Motor neuron (in vitro differentiated cells): Measurements from ENCODE around the gene TMEM178A. TPM values are rescaled to one million over a fixed set of nuclear protein-coding genes. Genes with fewer than 3 reads are reported as not detected.

Experiments used
- ATAC-seq, 8 experiments: fragments of 200-7000 bp; cut with Tn5 transposase; replicated peaks in 6 of 8; 2 replicates each; pipeline ENCODE4 v1.8.0; 2021; ENCODE audit warnings: mild to moderate bottlenecking in 8 of 8, moderate library complexity in 8 of 8
- H3K27ac ChIP-seq, 2 donors: fragments of 250-450 bp; sonication (Bioruptor Pico); 2 replicates each; pipeline ENCODE4 v1.9.0; 2021; ENCODE audit warnings: antibody characterized with exemption in 2 of 2, mild to moderate bottlenecking in 2 of 2, moderate library complexity in 1 of 2
- H3K4me1 ChIP-seq, 2 donors: fragments of 250-450 bp; sonication (Bioruptor Pico); replicated peaks in 1 of 2; 2 replicates each; pipeline ENCODE4 v1.6.1; 2021; ENCODE audit warnings: antibody characterized with exemption in 2 of 2, mild to moderate bottlenecking in 2 of 2, moderate library complexity in 1 of 2
- H3K4me3 ChIP-seq, 5 donors: fragments of 250-450 bp; sonication (Bioruptor Pico); 2 replicates each; pipeline ENCODE4 v1.9.0; 2021; ENCODE audit warnings: antibody characterized with exemption in 5 of 5, mild to moderate bottlenecking in 5 of 5, moderate library complexity in 4 of 5
- WGBS, 10 experiments: fragments of 450-650 bp; shearing (Covaris generic); methylation state at CpG; one replicate each; pipeline ENCODE4 v1.0.0; 2022; 5-methylcytosine and 5-hydroxymethylcytosine counted together
- in situ Hi-C, 9 experiments: fragments of 400-800 bp; cut with MboI; loops; one replicate each; pipeline ENCODE4 v1.15.0; 2021; ENCODE audit warnings: low sequenced_read_pairs in 9 of 9, low pct_unique_long_range_greater_than_20kb in 2 of 9; ENCODE audit not compliant: unreplicated experiment in 9 of 9
- total RNA-seq, 8 experiments: library from RNA; unstranded; fragments of 300-600 nt; gene quantifications; 2 replicates each; pipeline versions ENCODE4 v1.2.3 to v1.2.4, GENCODE V29; 2022

TMEM178A gene
- total RNA-seq, 8 experiments from 2014 or later = 4.9 to 97.7 (median 22.8) TPM

GRCh38 chr2:39741871-39742270 is 76.2 kb downstream of the TMEM178A start:
- 78 to 100% (median 100%) methylated on average over 1 of the region's 1 CpG; no CpG with 5 or more reads in 3 of the 10 experiments for WGBS, 10 experiments
- Histone ChIP-seq H3K4me1 (peaks cover 0 to 7% of the 10 kb centered on the region in 2 donors), H3K4me3 (no peak overlapping the region), H3K27ac (no peak overlapping the region)
- no peak for ATAC-seq
- in situ Hi-C loops = no loop called here

- Histone ChIP-seq H3K4me3 (no peak overlapping the region), H3K4me1 (peaks cover 0 to 7% of the 10 kb centered on the region in 2 donors), H3K27ac (no peak overlapping the region)
- 0 to 67% (median 58%) methylated on average over 1 of the region's 1 CpG; no CpG with 5 or more reads in 6 of the 10 experiments for WGBS, 10 experiments
- peak; percentile 18 to 82 (median 52) for ATAC-seq
- in situ Hi-C loops = no loop called here
These were observed 77.6 kb downstream of the TMEM178A start for GRCh38 chr2:39743269-39743776.

GRCh38 chr2:39755466-39755865 is 89.7 kb downstream of the TMEM178A start:
- H3K27ac ChIP-seq = no peak overlapping the region
- 57 to 100% (median 100%) methylated on average over 1 of the region's 1 CpG for WGBS, 10 experiments
- in situ Hi-C loops = no loop called here
- H3K4me1 ChIP-seq = no peaks in the 10 kb centered on the region
- no peak overlapping the region for H3K4me3 ChIP-seq
- ATAC-seq = no peak

GRCh38 chr2:39757156-39757555 is 91.4 kb downstream of the TMEM178A start:
- no peak for ATAC-seq
- Histone ChIP-seq H3K27ac (no peak overlapping the region), H3K4me1 (no peaks in the 10 kb centered on the region), H3K4me3 (no peak overlapping the region)
- 81 to 100% (median 100%) methylated on average over 2 to 4 of the region's 4 CpGs; no CpG with 5 or more reads in 3 of the 10 experiments for WGBS, 10 experiments
- in situ Hi-C loops = no loop called here

GRCh38 chr2:39762448-39762847 is 96.7 kb downstream of the TMEM178A start:
- no peaks in the 10 kb centered on the region for H3K4me1 ChIP-seq
- in situ Hi-C loops = no loop called here
- no peak overlapping the region for H3K4me3 ChIP-seq
- WGBS, 10 experiments = 86 to 100% (median 100%) methylated on average over 1 to 2 of the region's 2 CpGs; no CpG with 5 or more reads in 1 of the 10 experiments
- ATAC-seq = no peak
- no peak overlapping the region for H3K27ac ChIP-seq

Other genes starting within 250 kb of the TMEM178A start
- gene MAP4K3, start 228.6 kb upstream of the TMEM178A start, total RNA-seq = 100 to 1,000 TPM in 2 of 8 experiments, 10 to 100 TPM in 6; 24.3 to 131 (median 31.4) TPM
- gene THUMPD2, start 113.3 kb downstream of the TMEM178A start, total RNA-seq = 10 to 100 TPM; 11.0 to 36.3 (median 13.6) TPM